Measurements from ENCODE around the gene CCNY. TPM values are rescaled to one million over a fixed set of nuclear protein-coding genes. Genes with fewer than 3 reads are reported as not detected.

Gene CCNY
- total RNA-seq, 1 experiment from 2014 or later, result 62.2 TPM

- H3K79me2 ChIP-seq (ENCODE audit: insufficient read depth, low read length), result peaks cover 67% of the 10 kb centered on the region
- H4K20me1 ChIP-seq (ENCODE audit: insufficient read depth), result peaks cover 16% of the 10 kb centered on the region; the same call in 1 of the 2 replicates
- ChIA-PET POLR2A (no interaction called here), RAD21 (ENCODE audit: low non-redundant PET in 1 of 2, low total read pairs in 2 of 2, uncharacterized antibody in 2 of 2, unreplicated experiment in 2 of 2) (no interaction called here), CTCF (no interaction called here)
- no peak overlapping the region for H3K9ac ChIP-seq (ENCODE audit: low read length)
- 0 out of 4 replicates have a peak overlapping the region, but pooled peaks of 1 of the 2 experiments have one; percentile 83 for H3K4me3 ChIP-seq (replicated peaks in 1 of 2; ENCODE audit: low read depth in 1 of 2, low read length in 2 of 2)
- BruUV-seq (replicated peaks), result no TSS peak
- H3K4me2 ChIP-seq (ENCODE audit: low read length), result peak overlapping the region; percentile 90
- intact Hi-C loops (cut with micrococcal nuclease), result no loop called here
- no peak overlapping the region for H3K27ac ChIP-seq (ENCODE audit: low read depth, low read length)
- no peak for DNase-seq (ENCODE audit: low read depth, low spot score)
- H3K4me1 ChIP-seq (ENCODE audit: control insufficient read depth in 1 of 2, insufficient read depth in 2 of 2, low read length in 2 of 2), result peaks cover 22 to 45% of the 10 kb centered on the region in 2 experiments
- TF ChIP-seq EZH2phosphoT487 (IDR thresholded peaks at IDR 0.05; ENCODE audit: borderline replicate concordance), result no peak
- no peak for TF ChIP-seq SIN3A (IDR thresholded peaks at IDR 0.05; ENCODE audit: low read depth)
- TF ChIP-seq, protein P1, sequence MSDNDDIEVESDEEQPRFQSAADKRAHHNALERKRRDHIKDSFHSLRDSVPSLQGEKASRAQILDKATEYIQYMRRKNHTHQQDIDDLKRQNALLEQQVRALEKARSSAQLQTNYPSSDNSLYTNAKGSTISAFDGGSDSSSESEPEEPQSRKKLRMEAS (IDR thresholded peaks at IDR 0.05), result no peak
- TF ChIP-seq POLR2AphosphoS5 (IDR thresholded peaks at IDR 0.05; ENCODE audit: low read depth, low read length), result no peak
- TF ChIP-seq EZH2 (IDR thresholded peaks at IDR 0.05), result no peak
- TF ChIP-seq CEBPB (IDR thresholded peaks at IDR 0.05; ENCODE audit: low read depth), result no peak
- TF ChIP-seq RAD21 (IDR thresholded peaks at IDR 0.05; ENCODE audit: low read depth), result no peak
- TF ChIP-seq SRF (IDR thresholded peaks at IDR 0.05; ENCODE audit: low read depth), result no peak
- no peak for TF ChIP-seq CBX3 (IDR thresholded peaks at IDR 0.05; ENCODE audit: low read depth)
- TF ChIP-seq, protein P2, sequence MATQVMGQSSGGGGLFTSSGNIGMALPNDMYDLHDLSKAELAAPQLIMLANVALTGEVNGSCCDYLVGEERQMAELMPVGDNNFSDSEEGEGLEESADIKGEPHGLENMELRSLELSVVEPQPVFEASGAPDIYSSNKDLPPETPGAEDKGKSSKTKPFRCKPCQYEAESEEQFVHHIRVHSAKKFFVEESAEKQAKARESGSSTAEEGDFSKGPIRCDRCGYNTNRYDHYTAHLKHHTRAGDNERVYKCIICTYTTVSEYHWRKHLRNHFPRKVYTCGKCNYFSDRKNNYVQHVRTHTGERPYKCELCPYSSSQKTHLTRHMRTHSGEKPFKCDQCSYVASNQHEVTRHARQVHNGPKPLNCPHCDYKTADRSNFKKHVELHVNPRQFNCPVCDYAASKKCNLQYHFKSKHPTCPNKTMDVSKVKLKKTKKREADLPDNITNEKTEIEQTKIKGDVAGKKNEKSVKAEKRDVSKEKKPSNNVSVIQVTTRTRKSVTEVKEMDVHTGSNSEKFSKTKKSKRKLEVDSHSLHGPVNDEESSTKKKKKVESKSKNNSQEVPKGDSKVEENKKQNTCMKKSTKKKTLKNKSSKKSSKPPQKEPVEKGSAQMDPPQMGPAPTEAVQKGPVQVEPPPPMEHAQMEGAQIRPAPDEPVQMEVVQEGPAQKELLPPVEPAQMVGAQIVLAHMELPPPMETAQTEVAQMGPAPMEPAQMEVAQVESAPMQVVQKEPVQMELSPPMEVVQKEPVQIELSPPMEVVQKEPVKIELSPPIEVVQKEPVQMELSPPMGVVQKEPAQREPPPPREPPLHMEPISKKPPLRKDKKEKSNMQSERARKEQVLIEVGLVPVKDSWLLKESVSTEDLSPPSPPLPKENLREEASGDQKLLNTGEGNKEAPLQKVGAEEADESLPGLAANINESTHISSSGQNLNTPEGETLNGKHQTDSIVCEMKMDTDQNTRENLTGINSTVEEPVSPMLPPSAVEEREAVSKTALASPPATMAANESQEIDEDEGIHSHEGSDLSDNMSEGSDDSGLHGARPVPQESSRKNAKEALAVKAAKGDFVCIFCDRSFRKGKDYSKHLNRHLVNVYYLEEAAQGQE (IDR thresholded peaks at IDR 0.05; ENCODE audit: low read depth), result no peak
- no peak for TF ChIP-seq YY1 (IDR thresholded peaks at IDR 0.05; ENCODE audit: extremely low read depth, insufficient replicate concordance, low read depth, low read length)
- no peaks in the 10 kb centered on the region; a peak in 1 of 4 replicates for H3K36me3 ChIP-seq (ENCODE audit: control insufficient read depth in 1 of 2, insufficient read depth in 2 of 2, low read length in 2 of 2)
- no peaks in the 10 kb centered on the region for H3K9me2 ChIP-seq (ENCODE audit: insufficient read depth)
- ATAC-seq, result no peak
- no peaks in the 10 kb centered on the region for H3K9me3 ChIP-seq (ENCODE audit: control insufficient read depth in 1 of 2, insufficient read depth in 1 of 2, low read depth in 1 of 2, low read length in 2 of 2)
- no peaks in the 10 kb centered on the region for H3K27me3 ChIP-seq (ENCODE audit: insufficient read depth, low read length)
- H2AFZ ChIP-seq (ENCODE audit: low read depth, low read length, poor library complexity, severe bottlenecking), result no peak overlapping the region
These were observed 2.0 kb upstream of the CCNY start for GRCh38 chr10:35334297-35334696.

Data from HCT116 (cell line).